Spleen (tissue), 11 donors: ENCODE results near the gene ANXA5. TPM values are rescaled to one million over a fixed set of nuclear protein-coding genes. Genes with fewer than 3 reads are reported as not detected.
"Not testable (repeated sequence)": the region's sequence is repeated elsewhere in the genome, so short reads cannot be mapped to it uniquely, and the experiment has no call there.

Source experiments
- DNase-seq: peaks from one replicate; pipeline ENCODE4 v3.0.0-alpha.2; 2020
- H3K27ac ChIP-seq, 8 donors: fragments of 200-600 bp; sonication (generic) in 7 of 8; 1 replicate in 4 of 8; 2 replicates in 4 of 8; pipeline versions ENCODE4 v1.5.0 to v1.8.0; 2016 to 2021; ENCODE audit warnings: inconsistent platforms in 4 of 8, mild to moderate bottlenecking in 4 of 8, moderate library complexity in 1 of 8
- H3K27me3 ChIP-seq, 7 donors: fragments of 200-600 bp; sonication (generic) in 6 of 7; replicated peaks in 1 of 7; 1 replicate in 4 of 7; 2 replicates in 3 of 7; pipeline versions ENCODE4 v1.5.0 to v1.8.0; 2016 to 2021; ENCODE audit warnings: inconsistent platforms in 3 of 7, mild to moderate bottlenecking in 1 of 7
- H3K36me3 ChIP-seq, 6 donors: fragments of 200-600 bp; sonication (generic) in 5 of 6; 1 replicate in 4 of 6; 2 replicates in 2 of 6; pipeline versions ENCODE4 v1.5.0 to v1.8.0; 2016 to 2021; ENCODE audit warnings: inconsistent platforms in 2 of 6
- H3K4me1 ChIP-seq, 6 donors: fragments of 200-600 bp; sonication (generic) in 5 of 6; 1 replicate in 3 of 6; 2 replicates in 3 of 6; pipeline versions ENCODE4 v1.5.0 to v1.8.0; 2016 to 2021; ENCODE audit warnings: inconsistent platforms in 3 of 6
- H3K4me3 ChIP-seq, 8 donors: fragments of 200-600 bp; sonication (generic) in 7 of 8; 1 replicate in 4 of 8; 2 replicates in 4 of 8; pipeline versions ENCODE4 v1.5.0 to v1.8.0; 2016 to 2021; ENCODE audit warnings: inconsistent platforms in 4 of 8, mild to moderate bottlenecking in 4 of 8, moderate library complexity in 2 of 8
- H3K9me3 ChIP-seq, 8 donors: fragments of 200-600 bp; sonication (generic) in 7 of 8; 1 replicate in 4 of 8; 2 replicates in 4 of 8; pipeline versions ENCODE4 v1.5.0 to v1.8.0; 2016 to 2021; ENCODE audit warnings: inconsistent platforms in 4 of 8
- CTCF ChIP-seq, 11 experiments: fragments of 200-600 bp in 7 of 11; fragments of 450-650 bp in 4 of 11; sonication (generic) in 4 of 11; IDR thresholded peaks in 8 of 11; conservative IDR thresholded peaks in 3 of 11; 1 replicate in 7 of 11; 2 replicates in 4 of 11; pipeline versions ENCODE4 v1.4.0 to v1.8.0; 2016 to 2021; ENCODE audit warnings: antibody characterized with exemption in 11 of 11, inconsistent platforms in 4 of 11, mild to moderate bottlenecking in 1 of 11
- POLR2A ChIP-seq, 3 donors: fragments of 450-650 bp; IDR thresholded peaks; one replicate each; pipeline ENCODE4 v1.5.1; 2017; ENCODE audit warnings: antibody characterized with exemption in 3 of 3, mild to moderate bottlenecking in 1 of 3
- POLR2AphosphoS5 ChIP-seq, 3 donors: sonication (generic); formaldehyde crosslinking; IDR thresholded peaks; one replicate each; pipeline ENCODE4 v1.5.1; 2017; ENCODE audit warnings: antibody characterized with exemption in 3 of 3
- WGBS, 5 donors: extraction: QIAGEN DNeasy Blood & Tissue Kit in 3 of 5; methylation state at CpG; one replicate each; pipeline versions ENCODE4 v1.1.5 to v1.1.7; 2013 to 2018; 5-methylcytosine and 5-hydroxymethylcytosine counted together
- intact Hi-C: fragments of 100-400 bp; cut with DNase I; formaldehyde crosslinking; loops from one replicate; pipeline ENCODE4 v1.15.0; 2023; ENCODE audit warnings: low total_unique reads
- polyA plus RNA-seq, 3 donors: library from polyadenylated mRNA; stranded (reverse); fragments of 200-250 nt; gene quantifications; one replicate each; pipeline ENCODE4 v1.2.1, GENCODE V29; 2013
- total RNA-seq, 7 donors: library from RNA; depleted of rRNA in 3 of 7; stranded (reverse); fragments of >200 nt in 3 of 7; fragmentation: NEBNext Ultra II Directional in 4 of 7; extraction: Animal tissue kit (Norgen Biotek cat#: 25700) in 4 of 7; gene quantifications; one replicate each; pipeline versions ENCODE4 v1.1.0 to v1.2.1, GENCODE V29; 2016 to 2021
- donor health status: healthy with polysubstance abuse.
- donor health status: DM: no; HTN: no; CAD: no; lungs with moderate emphysema.
- donor health status: DM: no; HTN: no; CAD: no.
- donor health status: Bipolar disorder and iron deficiency.
- donor health status: healthy.
- donor health status: DM: no; HTN: no; CAD: no.
- donor health status: DM: yes; HTN: yes; CAD: no.

ANXA5 gene
- total and polyA plus RNA-seq, 10 donors, result 118 to 269 (median 218) TPM

GRCh38 chr4:121736735-121737351 is 40.1 kb upstream of the ANXA5 start:
- intact Hi-C loops, result no loop called here
- no peaks in the 10 kb centered on the region for H3K36me3 ChIP-seq
- WGBS, 5 donors, result 73 to 86% (median 79%) methylated on average over 5 of the region's 5 CpGs
- H3K4me1 ChIP-seq, result no peaks in the 10 kb centered on the region
- no peaks in the 10 kb centered on the region for H3K9me3 ChIP-seq
- TF ChIP-seq POLR2AphosphoS5 (IDR thresholded peaks at IDR 0.05) (no peak), CTCF (IDR thresholded peaks at IDR 0.05 in 8 of 11, conservative IDR thresholded peaks at IDR 0.05 in 3 of 11) (peak in 6 of 11 experiments; percentile 19 to 44 (median 40))
- H3K4me3 ChIP-seq, result no peak overlapping the region
- H3K27ac ChIP-seq, result no peak overlapping the region
- DNase-seq, result no peak
- peaks cover 0 to 12% (median 0%) of the 10 kb centered on the region in 7 donors for H3K27me3 ChIP-seq

- H3K27ac ChIP-seq, result no peak overlapping the region
- TF ChIP-seq CTCF (IDR thresholded peaks at IDR 0.05 in 8 of 11, conservative IDR thresholded peaks at IDR 0.05 in 3 of 11), result no peak
- no peak for TF ChIP-seq POLR2A (IDR thresholded peaks at IDR 0.05)
- no peak for TF ChIP-seq POLR2AphosphoS5 (IDR thresholded peaks at IDR 0.05)
- H3K36me3 ChIP-seq, result no peaks in the 10 kb centered on the region
- H3K27me3 ChIP-seq, result peaks cover 0 to 12% (median 0%) of the 10 kb centered on the region in 7 donors
- H3K4me3 ChIP-seq, result no peak overlapping the region
- no peaks in the 10 kb centered on the region for H3K4me1 ChIP-seq
- H3K9me3 ChIP-seq, result peaks cover 0 to 2% (median 0%) of the 10 kb centered on the region in 8 donors
- intact Hi-C loops, result no loop called here
- DNase-seq, result no peak
- 71 to 97% (median 86%) methylated on average over 1 of the region's 1 CpG for WGBS, 5 donors
These were observed 37.8 kb upstream of the ANXA5 start for GRCh38 chr4:121734571-121734970.

GRCh38 chr4:121733942-121734341 is 37.2 kb upstream of the ANXA5 start:
- intact Hi-C loops, result no loop called here
- Histone ChIP-seq H3K36me3 (no peaks in the 10 kb centered on the region), H3K9me3 (peaks cover 0 to 2% (median 0%) of the 10 kb centered on the region in 8 donors), H3K27me3 (peaks cover 0 to 12% (median 0%) of the 10 kb centered on the region in 7 donors), H3K27ac (no peak overlapping the region), H3K4me3 (no peak overlapping the region), H3K4me1 (no peaks in the 10 kb centered on the region)
- 56 to 89% (median 76%) methylated on average over 1 of the region's 1 CpG for WGBS, 5 donors
- no peak for TF ChIP-seq POLR2A (IDR thresholded peaks at IDR 0.05)
- TF ChIP-seq CTCF (IDR thresholded peaks at IDR 0.05 in 8 of 11, conservative IDR thresholded peaks at IDR 0.05 in 3 of 11), result no peak
- TF ChIP-seq POLR2AphosphoS5 (IDR thresholded peaks at IDR 0.05), result no peak
- no peak for DNase-seq

DNA sequence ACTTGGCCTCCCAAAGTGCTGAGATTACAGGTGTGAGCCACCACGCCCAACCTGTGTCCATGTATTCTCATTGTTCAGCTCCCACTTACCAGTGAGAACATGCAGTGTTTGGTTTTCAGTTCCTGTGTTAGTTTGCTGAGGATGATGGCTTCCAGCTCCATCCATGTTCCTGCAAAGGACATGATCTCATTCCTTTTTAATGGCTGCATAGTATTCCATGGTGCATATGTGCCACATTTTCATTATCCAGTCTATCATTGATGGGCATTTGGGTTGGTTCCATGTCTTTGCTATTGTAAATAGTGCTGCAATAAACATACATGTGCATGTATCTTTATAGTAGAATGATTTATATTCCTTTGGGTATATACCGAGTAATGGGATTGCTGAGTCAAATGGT is 33.0 kb upstream of the ANXA5 start:
- H3K4me3 ChIP-seq, H3K9me3 ChIP-seq, H3K4me1 ChIP-seq, DNase-seq, H3K36me3 ChIP-seq, H3K27ac ChIP-seq, intact Hi-C loops: not testable (repeated sequence)
- 91 to 100% (median 97%) methylated on average over 2 of the region's 2 CpGs for WGBS, 5 donors
- H3K27me3 ChIP-seq, result peaks cover 0 to 12% (median 0%) of the 10 kb centered on the region in 7 donors
